Hematopoietic multipotent progenitor cell treated with erythropoietin and hydrocortisone succinate and interleukin-3 and kit ligand, for 8 days (in vitro differentiated cells): Measurements from ENCODE around the gene COL17A1.

Source experiments
- DNase-seq: peaks from one replicate; pipeline ENCODE4 v3.0.0-alpha.2; 2015

The COL17A1 gene

GRCh38 chr10:104029521-104029860, 56.2 kb downstream of the COL17A1 start:
- no peak for DNase-seq

DNA sequence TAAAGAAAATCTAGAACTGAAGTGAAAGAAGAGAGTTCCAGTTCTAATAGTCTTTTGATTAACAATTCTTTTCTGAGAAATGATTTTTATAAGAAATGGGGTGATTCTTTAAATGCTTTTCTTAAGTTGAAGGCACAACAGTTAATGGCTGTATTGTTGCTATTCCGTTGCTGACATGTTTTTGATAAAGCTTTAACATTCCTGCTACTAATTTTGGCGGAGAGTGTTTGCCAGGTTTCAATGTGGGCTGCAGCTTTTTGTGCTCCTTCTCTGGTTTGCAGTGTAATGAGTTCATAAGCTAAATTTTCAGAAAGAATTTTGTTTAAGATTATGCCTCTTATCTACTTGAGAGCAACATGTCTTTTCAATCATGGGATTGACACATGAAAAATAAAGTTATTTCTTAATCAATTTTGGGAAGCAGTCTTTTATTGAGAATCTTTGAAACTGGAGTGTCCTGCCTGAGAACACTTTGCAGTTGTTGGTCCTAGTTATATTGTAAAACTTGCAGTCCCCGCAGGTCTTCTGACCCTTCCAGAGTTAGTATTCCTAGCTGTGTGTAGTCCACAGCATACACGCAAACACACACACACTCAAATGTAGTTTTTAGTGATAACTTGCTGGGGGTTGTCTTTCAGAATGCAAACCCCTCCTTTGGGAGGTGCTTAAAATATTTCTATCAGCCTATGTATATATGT, 56.7 kb downstream of the COL17A1 start:
- DNase-seq: no peak

- peak; percentile 41 for DNase-seq
Measured at GRCh38 chr10:104028146-104028545, 57.5 kb downstream of the COL17A1 start.

GRCh38 chr10:104026762-104027161, 58.9 kb downstream of the COL17A1 start:
- DNase-seq: no peak

DNA sequence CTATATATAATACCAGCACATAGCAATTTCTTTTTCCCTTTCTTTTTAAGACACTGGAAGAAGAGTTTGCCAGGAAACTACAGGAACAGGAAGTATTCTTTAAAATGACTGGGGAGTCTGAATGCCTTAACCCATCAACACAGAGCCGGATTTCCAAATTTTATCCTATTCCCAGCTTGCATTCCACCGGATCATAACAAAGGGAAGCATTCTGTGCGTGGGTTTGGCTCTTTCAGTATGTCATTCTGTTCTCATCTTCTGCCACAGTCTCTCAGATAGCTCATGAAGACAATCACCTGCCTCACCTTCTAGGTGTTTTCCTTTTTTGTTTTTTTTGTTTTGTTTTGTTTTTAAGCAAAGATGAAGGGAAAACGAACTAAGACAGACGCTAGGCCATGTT, 60.2 kb downstream of the COL17A1 start:
- no peak for DNase-seq

DNA sequence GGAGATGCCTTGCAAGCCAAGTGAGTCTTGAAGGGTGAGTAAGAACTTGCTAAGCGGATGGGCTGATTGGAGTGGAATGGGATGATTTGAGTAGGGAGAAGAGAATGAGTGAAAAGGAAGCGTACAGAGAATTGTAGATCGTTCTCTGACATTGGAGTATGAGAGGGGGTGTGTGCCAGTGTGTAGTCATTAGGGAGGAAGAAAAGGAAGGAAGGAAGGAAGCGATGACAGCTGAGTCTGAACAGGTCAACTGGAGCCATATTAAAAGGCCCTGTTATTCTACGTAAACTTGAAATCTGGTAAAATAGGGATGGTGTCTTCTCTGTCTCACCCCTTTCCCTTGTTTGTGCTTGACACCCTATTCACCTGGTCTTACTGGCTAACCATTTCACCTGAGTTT, 63.7 kb downstream of the COL17A1 start:
- DNase-seq: no peak

DNA sequence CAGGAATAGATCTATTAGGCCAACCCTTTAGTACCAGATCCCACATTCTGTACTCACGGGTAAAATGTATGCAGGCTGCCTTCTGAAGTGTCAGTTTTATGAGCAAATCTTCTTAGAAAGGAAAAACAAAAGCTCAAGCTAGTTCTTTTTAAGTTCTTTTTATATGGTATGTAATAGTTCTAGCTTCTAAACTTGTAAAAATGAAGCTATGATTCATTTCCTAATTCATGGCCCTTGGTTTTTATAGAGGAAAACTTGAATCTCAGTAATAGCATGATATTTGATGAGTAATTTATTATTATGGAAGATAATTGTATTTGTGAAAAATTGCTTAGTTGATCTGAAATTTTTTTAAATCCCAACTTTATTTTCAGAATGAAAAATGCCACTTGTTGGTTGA, 64.4 kb downstream of the COL17A1 start:
- DNase-seq: no peak

GRCh38 chr10:104020020-104020419, 65.7 kb downstream of the COL17A1 start:
- no peak for DNase-seq

GRCh38 chr10:104018471-104018870, 67.2 kb downstream of the COL17A1 start:
- DNase-seq: no peak

DNA sequence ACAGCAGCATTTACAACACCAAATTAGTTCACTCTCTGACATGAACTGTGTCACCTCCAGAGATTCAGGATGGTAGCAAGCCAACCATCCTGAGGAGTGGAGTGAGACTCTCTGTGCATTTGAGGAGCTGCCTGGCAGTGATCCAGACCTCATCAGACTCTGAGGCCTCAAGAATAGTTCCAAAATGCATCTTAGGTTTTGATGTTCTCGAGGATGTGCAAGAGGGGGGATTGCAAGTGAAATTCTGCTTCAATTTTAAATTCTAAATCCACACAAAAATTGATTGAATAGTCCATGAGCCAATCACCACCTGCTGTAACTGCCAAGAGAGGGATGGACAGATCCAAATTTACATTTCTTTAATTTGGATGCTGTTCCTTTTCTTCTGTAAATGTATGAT, 69.0 kb downstream of the COL17A1 start:
- DNase-seq: no peak

DNA sequence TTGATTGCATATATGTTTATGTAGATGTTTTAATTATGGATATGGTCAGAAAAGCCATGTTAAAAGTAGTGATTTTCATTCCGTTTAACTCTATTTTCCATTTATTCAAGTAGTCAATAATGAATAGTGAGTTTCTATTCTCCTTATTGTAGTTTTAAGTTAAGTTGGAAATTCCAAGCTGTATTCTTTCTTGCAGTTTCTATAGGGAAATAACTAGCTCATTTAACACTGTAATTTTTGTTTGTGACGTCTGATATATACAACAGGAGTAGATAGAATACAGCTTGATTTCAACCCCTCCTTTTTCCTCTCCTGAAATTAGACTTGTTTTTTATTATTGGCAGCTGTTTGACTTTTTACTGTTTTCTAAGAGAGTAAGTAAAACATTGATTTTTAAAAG, 71.5 kb downstream of the COL17A1 start:
- no peak for DNase-seq

DNA sequence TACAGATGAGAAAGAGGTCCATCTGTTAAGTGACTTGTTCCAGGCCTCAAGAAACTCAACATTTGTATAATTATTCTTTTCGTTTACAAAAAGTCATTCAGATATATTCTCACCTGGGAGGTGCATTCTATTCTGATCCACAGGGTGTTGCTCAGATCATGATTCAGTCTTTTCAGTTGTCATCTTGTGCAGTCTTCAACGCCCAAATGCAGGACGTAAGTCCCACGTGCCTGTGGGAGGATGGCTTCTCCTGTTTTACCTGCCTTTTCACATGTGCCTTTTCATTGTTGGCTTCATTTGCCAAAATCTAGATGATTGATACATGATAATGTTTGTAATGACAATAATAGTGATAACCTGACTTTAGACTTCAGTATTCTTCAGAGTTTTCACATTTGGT, 72.2 kb downstream of the COL17A1 start:
- DNase-seq: no peak

DNA sequence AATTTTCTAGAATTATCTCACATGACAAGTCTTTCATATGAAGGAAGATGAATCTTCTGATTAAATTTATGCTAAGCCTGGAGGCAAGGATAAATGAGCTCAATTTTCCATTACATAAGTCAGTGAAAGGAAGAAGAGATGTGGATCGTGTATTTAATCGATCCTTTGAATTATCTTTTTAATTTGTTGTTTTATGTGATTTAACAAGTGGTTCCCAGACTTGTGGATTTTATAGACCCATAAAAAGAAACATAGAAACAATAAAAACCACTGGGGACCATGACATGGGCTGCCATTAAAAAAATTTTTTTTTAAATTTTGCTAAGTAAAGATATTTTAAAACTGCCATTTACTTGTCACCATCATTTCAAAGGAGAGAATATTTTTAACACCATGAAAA, 73.8 kb downstream of the COL17A1 start:
- no peak for DNase-seq

DNA sequence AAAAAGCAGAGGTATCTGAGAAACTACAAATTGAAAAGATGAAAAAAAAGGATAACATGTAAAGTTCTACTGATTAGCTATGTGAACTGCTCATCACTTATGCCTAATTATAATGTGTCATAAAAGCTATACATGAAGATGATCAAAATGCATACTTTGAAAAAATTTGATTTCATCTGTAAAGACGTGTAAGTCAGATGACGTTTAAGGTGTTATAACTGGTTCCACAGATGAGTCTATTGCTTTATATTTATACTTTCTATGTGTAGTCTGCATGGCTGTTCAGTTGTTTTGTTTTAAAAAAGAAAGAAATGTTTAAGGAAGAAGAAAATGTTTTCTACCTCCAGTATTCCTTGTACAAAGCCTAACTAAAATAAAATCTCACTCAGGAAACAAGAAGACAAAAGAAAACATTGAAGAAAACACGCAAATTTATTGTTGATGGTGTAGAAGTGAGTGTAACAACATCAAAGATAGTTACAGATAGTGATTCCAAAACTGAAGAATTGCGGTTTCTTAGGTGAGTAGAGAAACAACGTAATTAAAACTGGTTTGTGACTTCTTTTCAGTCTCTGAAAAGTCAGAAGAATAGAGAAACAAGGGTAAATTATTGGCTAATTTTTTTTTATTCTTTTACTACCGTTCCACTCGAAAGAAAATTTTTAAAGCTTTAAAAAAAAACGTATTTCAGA, 80.4 kb downstream of the COL17A1 start:
- DNase-seq: no peak

GRCh38 chr10:104002911-104003310, 82.8 kb downstream of the COL17A1 start:
- no peak for DNase-seq

DNA sequence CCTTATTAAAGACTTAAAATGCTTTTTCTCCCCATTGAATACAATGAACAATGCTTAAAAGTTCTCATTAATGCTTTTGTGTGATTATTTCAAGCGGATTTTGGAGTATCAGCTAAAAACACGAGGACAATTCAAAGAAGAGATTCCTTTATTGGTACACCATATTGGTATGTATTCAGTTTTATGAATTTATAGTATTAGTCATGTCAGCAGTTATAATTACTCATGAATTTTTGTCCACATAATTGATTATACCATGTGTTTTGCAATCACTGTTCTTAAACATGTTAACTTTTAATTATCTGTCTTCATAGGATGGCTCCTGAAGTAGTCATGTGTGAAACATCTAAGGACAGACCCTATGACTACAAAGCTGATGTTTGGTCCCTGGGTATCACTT, 86.9 kb downstream of the COL17A1 start:
- DNase-seq: no peak

- DNase-seq: no peak
Measured at GRCh38 chr10:103995134-103995533, 90.5 kb downstream of the COL17A1 start.

DNA sequence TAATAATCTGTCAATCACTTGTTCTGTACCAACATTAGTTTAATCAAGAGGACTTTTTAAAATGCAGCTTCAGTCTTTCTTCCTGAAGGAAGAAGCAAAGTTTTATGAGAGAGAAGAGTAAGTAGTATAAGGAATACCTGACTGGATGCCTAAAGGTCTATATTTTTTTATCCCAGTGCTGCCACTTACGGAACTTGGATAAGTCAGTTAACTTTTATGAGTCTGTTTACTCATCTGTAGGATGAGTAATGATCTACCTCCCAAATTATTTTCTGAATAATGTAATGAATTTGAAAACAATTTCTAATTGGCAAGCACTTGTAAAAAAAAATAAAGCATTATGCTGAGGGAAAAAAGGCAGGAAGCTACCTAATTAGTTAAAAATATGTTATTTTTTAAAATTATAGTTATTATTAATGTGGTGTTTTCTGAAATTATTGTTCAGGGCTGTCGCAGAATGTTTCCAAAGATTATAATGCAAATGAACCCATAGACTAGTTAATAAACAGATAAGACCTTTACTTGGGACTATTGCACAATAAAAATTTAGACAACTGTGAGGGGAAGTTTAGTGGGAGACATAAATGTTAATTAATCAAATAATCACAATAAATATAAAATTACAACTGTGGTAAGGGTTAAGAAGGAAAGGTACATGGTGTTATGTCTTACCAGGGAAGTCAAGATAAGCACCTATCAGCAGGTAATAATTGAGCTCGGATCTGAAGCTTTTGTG, 94.1 kb downstream of the COL17A1 start:
- DNase-seq: no peak

DNA sequence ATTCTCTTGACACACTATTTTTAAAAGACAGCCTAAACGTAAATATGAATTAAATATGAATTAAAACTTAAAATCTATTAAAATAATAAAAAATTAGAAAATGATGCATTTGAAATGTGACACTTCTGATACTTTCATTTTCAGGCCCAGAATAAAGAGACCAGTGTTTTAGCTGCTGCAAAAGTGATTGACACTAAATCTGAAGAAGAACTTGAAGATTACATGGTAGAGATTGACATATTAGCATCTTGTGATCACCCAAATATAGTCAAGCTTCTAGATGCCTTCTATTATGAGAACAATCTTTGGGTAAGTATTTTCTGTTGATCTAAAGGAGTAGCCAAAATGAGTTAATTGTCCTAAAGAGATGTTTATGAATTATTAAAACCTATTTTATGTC, 95.1 kb downstream of the COL17A1 start:
- no peak for DNase-seq

DNA sequence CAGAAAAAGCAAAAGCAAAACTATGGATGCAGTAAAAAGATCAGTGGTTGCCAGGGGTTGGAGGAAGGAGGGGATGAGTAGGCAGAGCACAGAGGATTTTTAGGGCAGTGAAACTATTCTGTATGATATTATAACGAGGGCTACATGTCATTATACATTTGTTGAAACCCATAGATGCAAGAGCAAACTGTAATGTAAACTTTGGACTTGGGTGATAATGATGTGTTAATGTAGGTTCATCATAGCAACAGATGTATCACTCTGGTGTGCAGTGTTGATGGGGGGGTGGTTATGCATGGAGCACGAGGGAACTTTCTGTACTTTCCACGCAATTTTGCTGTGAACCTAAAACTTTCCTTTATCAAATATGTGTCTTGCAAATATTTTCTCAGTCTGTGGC, 95.6 kb downstream of the COL17A1 start:
- DNase-seq: no peak

GRCh38 chr10:103986360-103986759, 99.3 kb downstream of the COL17A1 start:
- no peak for DNase-seq

DNA sequence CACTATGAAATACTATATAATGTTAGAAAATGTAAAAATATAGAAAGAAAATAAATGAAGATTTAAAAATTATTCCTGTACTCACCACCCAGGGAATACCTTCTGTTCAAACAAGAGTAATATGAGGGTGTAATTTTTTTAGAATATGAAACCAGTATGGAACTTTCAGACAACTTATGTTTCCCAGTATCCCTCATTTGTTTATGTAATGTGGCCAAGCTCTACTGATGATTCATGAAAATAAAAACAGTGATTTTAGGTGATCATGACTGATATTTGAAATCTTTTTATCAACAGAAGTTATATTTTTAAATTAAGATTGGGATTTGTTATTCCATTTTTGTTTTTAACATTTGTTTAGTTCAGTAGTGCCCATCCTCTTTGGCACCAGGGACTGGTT, 100.0 kb downstream of the COL17A1 start:
- DNase-seq: no peak

DNA sequence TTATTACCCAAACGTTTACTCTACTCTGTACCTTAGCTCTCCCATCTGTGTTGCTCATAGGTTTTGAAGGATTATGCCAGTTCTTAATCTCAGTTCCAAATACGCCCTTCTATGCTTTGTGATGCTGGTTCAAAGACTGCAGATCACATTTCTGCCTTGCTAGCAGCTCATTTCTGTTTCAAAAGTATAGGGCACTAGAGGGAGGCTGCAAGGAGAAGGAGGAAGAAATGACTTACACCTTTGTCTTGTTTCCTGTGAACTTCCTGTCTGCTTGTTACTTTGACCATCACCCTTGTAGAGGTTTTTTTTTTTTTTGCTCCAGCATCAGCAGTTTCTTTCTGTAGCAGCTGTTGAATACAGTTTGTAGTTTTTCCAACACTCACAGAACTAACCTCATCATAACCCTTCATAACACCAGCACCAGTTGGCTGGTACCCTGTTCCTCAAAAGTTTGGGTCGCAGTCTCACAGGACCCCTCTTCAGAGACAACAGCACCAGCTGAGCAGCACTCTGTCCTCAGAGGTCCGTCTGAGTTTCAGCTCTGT, 102.2 kb downstream of the COL17A1 start:
- DNase-seq: no peak

DNA sequence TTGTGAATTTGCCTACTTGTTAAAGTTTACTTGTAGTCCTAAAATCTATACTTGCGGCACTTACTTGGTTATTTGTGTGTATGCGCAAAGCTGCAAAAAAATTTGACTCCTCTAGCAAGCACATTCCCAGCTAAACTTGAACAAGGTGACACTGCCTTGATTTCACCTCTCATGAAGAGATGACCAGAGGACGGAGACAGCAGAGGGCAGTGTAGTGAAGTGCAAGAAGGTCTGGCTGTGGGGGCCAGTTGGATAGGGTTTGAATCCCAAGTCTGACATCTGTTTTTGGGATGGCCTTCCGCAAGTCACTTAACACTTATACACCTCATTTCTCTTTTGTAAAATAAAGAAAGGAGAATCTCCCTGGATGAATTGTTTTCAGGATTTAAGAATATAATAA, 103.0 kb downstream of the COL17A1 start:
- DNase-seq: no peak
